NCI-H526 treated with DMSO at 0.1 percent for 48 hours (cell line): ENCODE measurements around the gene DDI2.

Source experiments
- DNase-seq: peaks from one replicate; lab custom pipeline; 2025; lab: John Stamatoyannopoulos, UW

The DDI2 gene

DNA sequence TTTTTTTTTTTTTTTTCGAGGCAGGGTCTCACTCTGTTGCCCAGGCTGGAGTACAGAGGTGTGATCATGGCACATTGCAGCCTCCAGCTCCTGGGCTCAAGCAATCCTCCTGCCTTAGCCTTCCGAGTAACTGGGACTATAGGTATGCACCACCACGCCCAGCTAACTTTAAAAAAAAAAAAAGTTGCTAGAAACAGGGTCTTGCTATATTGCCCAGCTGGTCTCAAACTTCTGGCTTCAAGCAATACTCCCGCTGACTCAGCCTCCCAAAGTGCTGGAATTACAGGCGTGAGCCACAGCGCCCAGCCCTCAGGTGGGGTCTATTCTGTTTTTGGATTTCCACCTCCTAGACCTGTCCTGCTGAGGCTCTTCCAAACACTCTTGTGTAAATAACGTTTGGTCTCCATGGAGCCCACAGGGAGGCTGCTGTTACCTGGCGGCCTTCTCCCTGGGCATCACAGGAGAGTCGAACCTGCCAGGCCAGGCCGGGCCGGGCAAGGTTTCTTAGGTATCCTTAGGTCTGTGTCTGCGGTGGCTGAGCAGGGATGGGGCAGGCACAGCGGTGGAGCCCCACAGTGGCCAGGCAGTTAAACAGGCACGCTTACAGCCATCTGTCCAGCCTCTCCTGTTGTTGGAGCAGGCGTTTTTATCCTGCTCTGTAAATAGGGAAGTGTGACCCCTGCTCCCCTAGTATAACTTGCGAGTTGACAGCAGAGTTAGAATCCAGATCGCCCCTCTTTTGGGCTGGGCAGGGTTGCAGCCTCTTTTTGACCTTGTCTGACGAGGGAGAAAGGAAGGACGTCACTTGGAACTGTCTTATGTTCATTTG, 85.7 kb downstream of the DDI2 start:
- no peak for DNase-seq

DNA sequence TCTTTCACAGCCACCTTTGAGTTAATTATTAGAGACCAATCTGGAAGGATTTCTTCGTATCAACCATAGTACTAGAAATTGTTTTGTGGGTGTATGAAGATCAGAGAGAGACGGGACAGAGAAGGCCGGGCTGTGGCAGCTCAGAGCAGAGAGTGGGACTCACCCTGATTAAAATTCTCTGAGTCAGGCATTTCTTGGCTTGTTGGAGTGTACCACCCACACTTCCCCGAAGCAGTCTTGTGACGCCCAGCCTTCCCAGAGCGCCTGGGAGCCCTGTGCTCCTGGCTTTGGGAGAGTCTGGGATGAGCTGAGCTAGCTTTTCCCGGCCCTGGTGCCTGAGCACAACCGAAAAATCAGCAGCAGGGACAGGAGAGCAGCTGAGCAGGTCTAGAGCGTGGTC, 86.3 kb downstream of the DDI2 start:
- no peak for DNase-seq

DNA sequence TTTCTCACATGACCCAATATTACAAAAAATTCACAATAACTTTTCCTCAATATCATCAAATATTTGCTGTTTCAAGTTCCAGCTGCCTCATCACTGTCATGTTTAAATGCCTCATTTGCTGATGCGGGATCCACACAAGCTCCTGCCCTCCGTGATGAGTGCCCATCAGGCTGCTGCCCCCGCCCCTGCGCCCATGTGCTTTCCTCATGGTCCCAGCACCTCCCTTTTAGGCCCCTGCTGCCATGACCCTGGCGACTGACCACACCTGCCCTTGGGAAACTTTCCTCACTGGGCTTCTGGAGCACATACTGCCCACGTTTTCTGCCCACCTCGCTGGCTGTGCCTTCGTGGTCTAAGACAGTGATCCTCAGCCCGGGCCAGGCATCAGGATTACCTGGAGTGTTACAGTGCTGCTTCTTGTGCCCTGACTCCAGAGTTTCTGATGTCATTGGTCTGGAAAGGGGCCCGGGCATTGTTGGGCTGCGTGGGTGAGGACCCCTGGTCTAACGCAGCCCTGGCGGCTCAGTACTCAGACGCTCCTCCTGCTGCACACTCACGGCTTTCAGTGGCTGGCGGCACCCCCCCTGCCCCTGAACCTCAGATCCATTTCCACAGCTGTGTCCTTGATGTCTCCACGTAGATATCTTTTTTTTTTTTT, 87.4 kb downstream of the DDI2 start:
- no peak for DNase-seq

DNA sequence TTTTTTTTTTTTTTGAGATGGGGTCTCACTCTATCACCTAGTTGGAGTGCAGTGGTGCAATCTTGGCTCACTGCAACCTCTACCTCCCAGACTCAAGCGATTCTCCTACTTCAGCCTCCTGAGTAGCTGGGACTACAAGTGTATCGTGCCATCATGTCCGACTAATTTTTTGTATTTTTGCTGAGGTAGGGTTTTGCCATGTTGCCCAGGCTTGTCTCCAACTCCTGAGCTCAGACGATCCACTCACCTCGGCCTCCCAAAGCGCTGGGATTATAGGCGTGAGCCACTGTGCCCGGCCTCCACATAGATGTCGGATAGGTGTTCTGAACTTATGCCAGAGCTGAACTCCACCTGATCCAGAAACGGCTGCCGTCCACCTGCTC, 87.9 kb downstream of the DDI2 start:
- no peak for DNase-seq

DNA sequence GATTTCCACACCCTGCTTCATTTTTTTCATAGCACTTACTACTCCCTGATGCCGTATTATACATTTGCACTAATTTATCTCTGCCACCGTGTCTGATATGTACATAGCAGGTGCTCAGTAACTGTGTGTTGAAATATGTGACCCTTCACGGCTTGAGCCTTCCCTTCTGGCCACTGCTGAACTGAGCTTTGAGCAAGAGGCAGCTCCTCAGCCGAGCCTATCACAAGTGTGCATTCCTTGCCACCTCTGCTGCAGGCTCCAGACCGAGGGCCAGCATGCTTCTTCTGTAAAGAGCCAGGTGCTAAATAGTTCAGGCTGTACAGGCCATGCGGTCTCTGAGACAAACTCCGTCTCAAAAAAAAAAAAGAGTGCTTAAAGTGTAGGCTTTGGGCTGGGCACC, 89.5 kb downstream of the DDI2 start:
- no peak for DNase-seq

DNA sequence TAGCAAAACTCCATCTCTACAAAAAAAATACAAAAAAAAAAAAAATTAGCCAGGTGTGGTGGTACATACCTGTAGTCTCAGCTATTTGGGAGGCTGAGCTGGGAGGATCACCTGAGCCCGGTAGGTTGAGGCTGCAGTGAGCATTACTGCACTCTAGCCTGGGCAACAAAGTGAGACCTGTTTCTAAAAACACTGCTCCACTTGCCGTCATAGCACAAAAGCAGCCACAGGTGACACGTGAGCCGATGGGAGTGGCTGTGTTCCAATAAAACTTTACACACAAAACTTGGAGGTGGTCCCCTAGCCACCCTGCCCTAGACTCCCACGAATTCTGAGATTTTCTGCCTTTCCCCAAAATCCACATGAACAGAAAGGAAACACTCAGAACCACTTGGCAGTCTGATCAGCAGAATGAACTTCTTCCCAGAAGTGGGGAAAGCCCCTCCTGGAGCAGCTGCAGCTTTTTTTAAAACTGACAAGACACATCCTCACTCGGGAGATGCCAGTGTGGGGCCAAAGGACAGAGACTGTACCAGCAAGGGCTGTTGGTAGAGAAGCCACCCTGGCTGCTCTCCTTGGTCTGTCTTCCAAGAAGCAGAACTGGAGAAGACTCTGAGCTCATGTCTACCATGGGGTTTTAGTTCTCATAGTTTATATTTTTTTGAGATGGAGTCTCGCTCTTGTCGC, 90.1 kb downstream of the DDI2 start:
- no peak for DNase-seq

DNA sequence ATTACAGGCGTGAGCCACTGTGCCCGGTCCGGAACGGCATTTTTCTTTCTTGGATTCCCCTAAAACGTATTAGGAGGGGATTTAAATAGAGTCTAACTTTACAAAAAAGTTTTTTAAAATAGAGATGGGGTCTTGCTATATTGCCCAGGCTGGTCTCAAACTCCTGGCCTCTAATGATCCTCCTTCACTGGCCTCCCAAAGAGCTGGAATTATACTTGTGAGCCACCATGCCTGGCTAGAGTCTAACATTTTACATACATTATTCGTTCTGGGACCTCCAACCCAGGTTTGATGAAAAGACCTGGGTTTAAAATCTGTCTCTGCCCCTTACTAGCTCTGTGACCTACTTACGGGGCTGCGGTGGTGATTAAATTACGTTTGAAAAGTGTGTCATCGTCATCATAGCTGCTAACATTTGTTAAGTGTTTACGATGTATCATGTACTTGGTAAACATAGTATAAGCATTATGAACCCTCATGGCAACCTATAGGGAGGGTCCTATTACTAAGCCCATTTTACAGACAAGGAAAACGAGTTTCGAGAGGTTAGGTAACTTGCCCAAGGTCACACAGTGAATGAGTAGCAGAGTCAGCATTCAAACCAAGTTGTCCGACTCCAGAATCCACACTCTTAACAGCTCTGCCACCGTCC, 91.4 kb downstream of the DDI2 start:
- no peak for DNase-seq

DNA sequence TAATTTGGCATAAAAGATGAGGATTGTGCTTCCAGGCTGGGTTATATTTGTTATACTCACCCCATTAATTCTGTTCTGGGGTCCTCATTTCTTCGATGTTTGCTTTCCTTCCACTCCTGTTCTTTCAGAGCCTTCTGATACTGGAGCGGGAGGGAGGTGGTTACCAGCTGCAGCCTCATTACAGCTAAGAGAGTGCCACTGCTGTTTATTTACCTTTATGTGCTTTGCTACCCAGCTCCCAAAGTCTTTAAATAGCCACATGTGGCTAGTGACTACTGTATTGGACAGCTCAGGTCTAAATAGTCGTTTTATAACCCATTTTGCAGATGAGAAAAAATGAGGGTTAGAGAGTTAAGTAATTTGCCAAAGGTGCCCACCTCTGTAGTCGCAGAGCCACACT, 92.0 kb downstream of the DDI2 start:
- DNase-seq: no peak

DNA sequence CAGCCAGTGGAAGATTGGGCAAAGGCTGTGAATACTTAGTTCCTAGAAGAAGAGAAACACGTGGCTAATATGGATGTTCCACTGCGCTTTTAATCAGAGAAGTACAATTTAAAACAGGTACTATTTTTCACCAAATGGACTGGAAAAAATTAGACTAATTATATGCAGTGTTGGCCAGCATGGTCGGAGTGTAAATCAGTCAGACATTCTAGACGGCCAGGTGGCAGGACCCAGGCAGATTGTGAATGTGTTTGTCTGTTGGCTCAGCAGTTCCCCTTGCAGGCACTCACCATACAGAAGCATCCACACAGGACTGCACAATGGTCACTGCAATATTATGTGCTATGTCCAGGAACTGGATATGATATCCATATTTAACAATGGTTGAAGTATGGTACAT, 94.9 kb downstream of the DDI2 start:
- DNase-seq: no peak

DNA sequence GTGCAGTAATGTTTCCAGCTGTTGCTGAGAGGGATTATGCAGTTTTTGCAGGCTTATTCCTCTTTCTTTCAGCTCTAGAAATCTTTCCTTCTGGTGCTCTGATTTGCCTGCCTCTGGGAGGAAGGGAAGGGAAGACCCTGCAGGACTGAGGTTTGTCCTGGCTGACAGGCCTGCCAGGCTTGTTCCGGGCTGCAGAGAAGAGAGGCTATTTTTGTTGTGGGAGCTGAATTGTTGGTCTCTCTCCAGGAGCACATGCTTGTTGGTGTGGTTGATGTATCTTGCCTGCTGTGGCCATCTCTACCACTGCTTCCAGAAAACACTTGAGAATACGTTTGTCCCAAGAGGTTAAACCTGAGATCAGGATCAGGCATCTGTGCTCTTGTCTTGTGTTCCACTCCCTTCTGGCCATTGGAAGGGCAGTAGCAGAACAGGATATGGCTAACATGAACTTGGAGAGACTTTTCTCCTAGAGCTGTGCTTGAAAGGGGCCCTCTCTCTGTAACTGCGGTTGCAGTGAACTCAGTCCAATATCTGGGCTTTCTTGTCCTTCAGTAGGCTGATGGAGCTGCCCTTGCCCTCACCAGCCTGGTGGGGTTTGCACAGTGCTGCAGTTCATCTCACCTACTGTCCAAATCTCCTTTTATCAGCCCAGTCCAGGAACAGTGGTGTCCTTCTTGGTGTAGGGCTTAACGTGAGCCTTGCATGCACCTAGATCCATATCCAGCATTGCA, 97.3 kb downstream of the DDI2 start:
- DNase-seq: no peak

DNA sequence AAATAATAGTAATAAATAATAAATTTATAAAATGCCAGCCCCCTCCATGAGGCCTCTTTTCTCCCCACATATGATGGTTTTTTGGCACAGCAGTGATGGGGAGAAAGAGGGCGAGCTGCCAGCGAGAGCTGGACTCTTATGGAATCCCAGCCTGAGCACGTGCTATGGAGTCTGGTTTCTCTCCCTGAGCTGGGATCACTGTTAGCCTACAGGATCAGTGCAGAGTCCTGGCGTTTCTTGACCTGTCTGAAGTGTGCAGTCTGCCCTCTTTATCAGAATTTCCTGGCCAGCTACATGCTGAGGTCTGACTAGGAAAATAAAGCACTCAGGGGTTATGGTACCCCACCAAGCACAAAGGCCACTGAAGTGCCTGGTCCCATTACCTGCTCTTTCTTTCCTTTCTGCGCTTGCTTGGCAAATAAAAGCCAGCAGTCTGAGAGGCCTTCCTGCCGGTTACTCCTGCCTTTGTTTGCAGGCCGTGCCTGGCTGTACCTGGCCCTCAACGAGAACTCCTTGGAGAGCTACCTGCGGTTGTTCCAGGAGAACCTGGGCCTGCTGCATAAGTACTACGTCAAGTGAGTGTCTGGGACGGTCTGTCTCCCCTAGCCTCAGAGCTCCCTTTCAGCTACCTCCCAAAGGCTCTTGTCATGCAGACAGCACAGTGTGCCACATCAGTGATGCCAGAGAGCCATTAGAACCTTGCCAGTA, 100.3 kb downstream of the DDI2 start:
- no peak for DNase-seq

DNA sequence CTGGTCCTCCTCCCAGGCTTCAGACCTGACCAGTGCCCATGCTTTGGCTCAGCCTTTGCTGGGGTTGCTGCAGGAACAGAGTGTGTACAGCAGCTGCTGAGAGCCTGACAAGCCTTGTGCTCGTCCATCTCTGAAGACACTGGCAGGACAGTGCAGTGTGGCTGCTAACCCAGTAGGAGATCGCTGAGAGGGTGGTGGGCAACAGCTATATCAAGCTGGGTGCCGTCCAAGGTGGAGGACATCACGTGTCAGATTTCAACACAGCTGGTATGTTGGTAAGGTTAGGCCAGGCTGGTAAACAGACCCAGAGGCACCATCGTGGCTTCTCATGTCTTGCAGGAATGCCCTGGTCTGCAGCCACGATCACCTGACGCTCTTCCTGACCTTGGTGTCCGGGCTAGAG, 100.9 kb downstream of the DDI2 start:
- no peak for DNase-seq
